ENCODE measurements around the gene INPP5A. TPM values are rescaled to one million over a fixed set of nuclear protein-coding genes. Genes with fewer than 3 reads are reported as not detected.
"Not testable (repeated sequence)": the region's sequence is repeated elsewhere in the genome, so short reads cannot be mapped to it uniquely, and the experiment has no call there.

INPP5A gene
- total RNA-seq, 3 donors from 2014 or later: 26.6 to 50.6 (median 38.7) TPM

DNA sequence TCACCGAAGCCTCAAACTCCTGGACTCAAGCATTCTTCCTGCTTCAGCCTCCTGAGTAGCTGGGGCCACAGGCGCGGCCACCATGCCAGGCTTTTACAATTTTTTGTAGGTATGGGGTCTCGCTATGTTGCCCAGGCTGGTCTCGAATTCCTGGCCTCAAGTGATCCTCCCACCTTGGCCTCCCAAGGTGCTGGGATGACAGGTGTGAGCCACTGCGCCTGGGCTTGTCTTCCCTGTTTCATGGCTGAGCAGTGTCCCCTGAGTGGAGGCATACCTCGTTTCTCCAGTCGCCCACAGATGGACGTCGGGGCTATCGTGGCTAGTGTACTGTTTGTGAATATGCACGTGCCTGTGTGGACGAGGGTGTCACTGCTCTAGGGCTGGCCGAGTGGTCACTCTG is 11.3 kb downstream of the INPP5A start:
- intact Hi-C loops (cut with DNase I; ENCODE audit: low total_unique reads): no loop called here

GRCh38 chr10:132549371-132549770 is 11.8 kb downstream of the INPP5A start:
- H3K4me3 ChIP-seq: no peak overlapping the region
- H3K27me3 ChIP-seq: peaks cover 0 to 2% of the 10 kb centered on the region in 2 donors
- intact Hi-C loops (cut with DNase I; ENCODE audit: low total_unique reads): no loop called here
- no peak for TF ChIP-seq POLR2AphosphoS5 (IDR thresholded peaks at IDR 0.05)
- TF ChIP-seq CTCF (IDR thresholded peaks at IDR 0.05): no peak
- TF ChIP-seq POLR2A (IDR thresholded peaks at IDR 0.05): no peak
- H3K36me3 ChIP-seq: no peaks in the 10 kb centered on the region
- no peaks in the 10 kb centered on the region for H3K9me3 ChIP-seq
- no peaks in the 10 kb centered on the region for H3K4me1 ChIP-seq
- no peak for DNase-seq (ENCODE audit: low spot score in 2 of 2)
- no peak overlapping the region for H3K27ac ChIP-seq

More for the DNA sequence above, 11.3 kb downstream of the INPP5A start:
- DNase-seq (ENCODE audit: low spot score in 2 of 2): no peak
- Histone ChIP-seq H3K36me3 (no peaks in the 10 kb centered on the region), H3K4me3 (no peak overlapping the region), H3K9me3 (no peaks in the 10 kb centered on the region), H3K4me1 (no peaks in the 10 kb centered on the region), H3K27me3 (peaks cover 0 to 2% of the 10 kb centered on the region in 2 donors), H3K27ac (no peak overlapping the region)
- no peak for TF ChIP-seq POLR2AphosphoS5 (IDR thresholded peaks at IDR 0.05)
- TF ChIP-seq POLR2A (IDR thresholded peaks at IDR 0.05): no peak
- TF ChIP-seq CTCF (IDR thresholded peaks at IDR 0.05): no peak

GRCh38 chr10:132550366-132551092 is 12.9 kb downstream of the INPP5A start:
- H3K36me3 ChIP-seq: no peaks in the 10 kb centered on the region
- H3K4me3 ChIP-seq: no peak overlapping the region
- no peak for TF ChIP-seq POLR2AphosphoS5 (IDR thresholded peaks at IDR 0.05)
- TF ChIP-seq POLR2A (IDR thresholded peaks at IDR 0.05): no peak
- TF ChIP-seq CTCF (IDR thresholded peaks at IDR 0.05): no peak
- H3K27ac ChIP-seq: no peak overlapping the region
- H3K9me3 ChIP-seq: no peaks in the 10 kb centered on the region
- intact Hi-C loops (cut with DNase I; ENCODE audit: low total_unique reads): no loop called here
- H3K27me3 ChIP-seq: peaks cover 0 to 2% of the 10 kb centered on the region in 2 donors
- no peak for DNase-seq (ENCODE audit: low spot score in 2 of 2)
- no peaks in the 10 kb centered on the region for H3K4me1 ChIP-seq

- Histone ChIP-seq H3K36me3 (no peaks in the 10 kb centered on the region), H3K4me3 (no peak overlapping the region), H3K9me3 (no peaks in the 10 kb centered on the region), H3K27me3 (no peaks in the 10 kb centered on the region), H3K27ac (no peak overlapping the region), H3K4me1 (no peaks in the 10 kb centered on the region)
- intact Hi-C loops (cut with DNase I; ENCODE audit: low total_unique reads): no loop called here
- TF ChIP-seq CTCF (IDR thresholded peaks at IDR 0.05) (no peak), POLR2AphosphoS5 (IDR thresholded peaks at IDR 0.05) (no peak), POLR2A (IDR thresholded peaks at IDR 0.05) (no peak)
- no peak for DNase-seq (ENCODE audit: low spot score in 2 of 2)
Observed at GRCh38 chr10:132551093-132551807, 13.7 kb downstream of the INPP5A start.

DNA sequence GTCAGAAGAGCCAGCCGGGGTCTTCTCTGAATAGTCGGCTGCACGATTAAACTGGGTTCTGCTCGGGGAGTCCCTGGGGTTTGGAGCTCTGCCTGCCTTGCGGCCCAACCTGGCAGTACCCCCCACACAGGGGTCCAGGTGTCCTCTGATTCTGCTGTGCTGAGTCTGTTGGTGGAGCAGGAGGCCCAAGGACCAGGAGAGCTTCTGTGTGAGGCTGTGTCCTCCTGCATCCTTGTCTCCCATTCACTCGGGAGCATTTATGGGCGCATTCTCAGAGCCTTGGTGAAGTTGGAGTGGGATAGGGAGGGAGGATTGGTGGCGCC is 14.2 kb downstream of the INPP5A start:
- TF ChIP-seq POLR2AphosphoS5 (IDR thresholded peaks at IDR 0.05): no peak
- TF ChIP-seq POLR2A (IDR thresholded peaks at IDR 0.05): no peak
- TF ChIP-seq CTCF (IDR thresholded peaks at IDR 0.05): no peak
- H3K27ac ChIP-seq: no peak overlapping the region

GRCh38 chr10:132552635-132553034 is 15.0 kb downstream of the INPP5A start:
- intact Hi-C loops (cut with DNase I; ENCODE audit: low total_unique reads); H3K4me1 ChIP-seq; H3K27ac ChIP-seq: not testable (repeated sequence)

More for the DNA sequence above, 14.2 kb downstream of the INPP5A start:
- H3K4me3 ChIP-seq: no peak overlapping the region
- no peaks in the 10 kb centered on the region for H3K36me3 ChIP-seq
- H3K4me1 ChIP-seq: no peaks in the 10 kb centered on the region
- intact Hi-C loops (cut with DNase I; ENCODE audit: low total_unique reads): no loop called here
- H3K27me3 ChIP-seq: no peaks in the 10 kb centered on the region
- DNase-seq (ENCODE audit: low spot score in 2 of 2): no peak
- H3K9me3 ChIP-seq: no peaks in the 10 kb centered on the region

DNA sequence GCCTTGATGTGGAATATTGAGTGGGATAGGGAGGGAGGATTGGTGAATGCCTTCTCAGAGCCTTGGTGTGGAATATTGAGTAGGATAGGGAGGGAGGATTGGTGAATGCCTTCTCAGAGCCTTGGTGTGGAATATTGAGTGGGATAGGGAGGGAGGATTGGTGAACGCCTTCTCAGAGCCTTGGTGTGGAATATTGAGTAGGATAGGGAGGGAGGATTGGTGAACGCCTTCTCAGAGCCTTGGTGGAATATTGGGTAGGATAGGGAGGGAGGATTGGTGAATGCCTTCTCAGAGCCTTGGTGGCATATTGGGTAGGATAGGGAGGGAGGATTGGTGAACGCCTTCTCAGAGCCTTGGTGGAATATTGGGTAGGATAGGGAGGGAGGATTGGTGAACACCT is 16.0 kb downstream of the INPP5A start:
- H3K36me3 ChIP-seq; H3K4me1 ChIP-seq; H3K4me3 ChIP-seq; H3K9me3 ChIP-seq; DNase-seq (ENCODE audit: low spot score in 2 of 2); H3K27me3 ChIP-seq; H3K27ac ChIP-seq; intact Hi-C loops (cut with DNase I; ENCODE audit: low total_unique reads): not testable (repeated sequence)

More at GRCh38 chr10:132552635-132553034, 15.0 kb downstream of the INPP5A start:
- H3K4me3 ChIP-seq; H3K36me3 ChIP-seq; H3K9me3 ChIP-seq; DNase-seq (ENCODE audit: low spot score in 2 of 2); H3K27me3 ChIP-seq: not testable (repeated sequence)
